Stimulated activated CD4-positive, alpha-beta T cell treated with anti-CD3 and anti-CD28 coated beads, Interleukin-2, amount 100 ng/mL, for 24 hours (primary cell): ENCODE data around the gene COL17A1.

ENCODE experiments used
- DNase-seq, 2 donors: peaks; one replicate each; pipeline ENCODE4 v3.0.0-alpha.2; 2020

The COL17A1 gene

DNA sequence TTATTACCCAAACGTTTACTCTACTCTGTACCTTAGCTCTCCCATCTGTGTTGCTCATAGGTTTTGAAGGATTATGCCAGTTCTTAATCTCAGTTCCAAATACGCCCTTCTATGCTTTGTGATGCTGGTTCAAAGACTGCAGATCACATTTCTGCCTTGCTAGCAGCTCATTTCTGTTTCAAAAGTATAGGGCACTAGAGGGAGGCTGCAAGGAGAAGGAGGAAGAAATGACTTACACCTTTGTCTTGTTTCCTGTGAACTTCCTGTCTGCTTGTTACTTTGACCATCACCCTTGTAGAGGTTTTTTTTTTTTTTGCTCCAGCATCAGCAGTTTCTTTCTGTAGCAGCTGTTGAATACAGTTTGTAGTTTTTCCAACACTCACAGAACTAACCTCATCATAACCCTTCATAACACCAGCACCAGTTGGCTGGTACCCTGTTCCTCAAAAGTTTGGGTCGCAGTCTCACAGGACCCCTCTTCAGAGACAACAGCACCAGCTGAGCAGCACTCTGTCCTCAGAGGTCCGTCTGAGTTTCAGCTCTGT lies 102.2 kb downstream of the COL17A1 start:
- DNase-seq: no peak

DNA sequence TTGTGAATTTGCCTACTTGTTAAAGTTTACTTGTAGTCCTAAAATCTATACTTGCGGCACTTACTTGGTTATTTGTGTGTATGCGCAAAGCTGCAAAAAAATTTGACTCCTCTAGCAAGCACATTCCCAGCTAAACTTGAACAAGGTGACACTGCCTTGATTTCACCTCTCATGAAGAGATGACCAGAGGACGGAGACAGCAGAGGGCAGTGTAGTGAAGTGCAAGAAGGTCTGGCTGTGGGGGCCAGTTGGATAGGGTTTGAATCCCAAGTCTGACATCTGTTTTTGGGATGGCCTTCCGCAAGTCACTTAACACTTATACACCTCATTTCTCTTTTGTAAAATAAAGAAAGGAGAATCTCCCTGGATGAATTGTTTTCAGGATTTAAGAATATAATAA lies 103.0 kb downstream of the COL17A1 start:
- no peak for DNase-seq
